Vagina (tissue), 2 donors: ENCODE measurements around the gene PHACTR3.

Experiments
- CTCF ChIP-seq, 3 experiments: fragments of 450-650 bp in 2 of 3; fragments of 200-600 bp in 1 of 3; sonication (generic) in 1 of 3; IDR thresholded peaks; one replicate each; pipeline ENCODE4 v1.5.1; 2017 to 2019; ENCODE audit warnings: antibody characterized with exemption in 3 of 3, mild to moderate bottlenecking in 2 of 3, moderate library complexity in 2 of 3
- POLR2AphosphoS5 ChIP-seq, 2 donors: sonication (generic); formaldehyde crosslinking; IDR thresholded peaks; one replicate each; pipeline ENCODE4 v1.9.0; 2017; ENCODE audit warnings: antibody characterized with exemption in 2 of 2, mild to moderate bottlenecking in 2 of 2, low read depth in 1 of 2; ENCODE audit not compliant: insufficient read depth in 1 of 2

- TF ChIP-seq POLR2AphosphoS5 (IDR thresholded peaks at IDR 0.05; ENCODE audit: insufficient read depth in 1 of 2, low read depth in 1 of 2) (no peak), CTCF (IDR thresholded peaks at IDR 0.05) (no peak)
Observed at GRCh38 chr20:59665656-59666555, 61.6 kb downstream of the PHACTR3 start.
